NOMO-1 (cell line): ENCODE data around the gene POLR2B.
"Not testable (repeated sequence)": the region's sequence is repeated elsewhere in the genome, so short reads cannot be mapped to it uniquely, and the experiment has no call there.

ENCODE experiments used
- DNase-seq, 2 experiments: peaks; one replicate each; lab custom pipeline; 2025; ENCODE audit not compliant: unreplicated experiment in 2 of 2; lab: John Stamatoyannopoulos, UW

The POLR2B gene

DNA sequence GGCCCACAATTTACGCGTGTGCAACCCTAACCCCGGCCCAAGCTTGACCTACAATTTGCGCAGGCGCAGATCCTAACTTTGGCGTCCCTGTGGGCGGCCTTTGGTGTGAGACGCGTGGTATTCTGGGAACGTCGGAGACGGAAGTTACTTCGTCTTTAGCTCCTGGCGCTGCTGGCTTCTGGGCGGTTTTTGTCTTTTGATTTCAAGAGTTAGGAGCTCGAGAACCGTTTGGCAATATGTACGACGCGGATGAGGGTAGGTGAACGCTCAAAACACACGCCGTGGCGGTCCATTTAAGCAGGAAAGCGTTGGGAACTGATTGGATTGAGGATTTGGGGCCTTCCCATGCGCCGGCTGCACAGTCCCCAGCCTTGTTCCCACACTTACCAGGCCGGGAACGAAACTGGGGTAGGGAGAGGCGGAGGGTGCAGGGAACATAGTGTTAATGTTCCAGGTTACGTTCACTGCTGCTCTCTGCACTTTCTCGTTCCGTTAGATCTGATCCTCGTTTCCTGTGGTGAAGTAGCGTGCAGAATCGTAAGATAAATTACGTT lies at the start of gene POLR2B:
TSS of gene POLR2B (plus strand) at position 147 of the 554 bp plus-strand sequence. CDS start at position 237, 90 bp downstream.
- peak; percentile 96 to 97 for DNase-seq

GRCh38 chr4:56930638-56931037 lies 48.1 kb upstream of the POLR2B start:
- no peak for DNase-seq

- DNase-seq = no peak
These were observed 46.8 kb upstream of the POLR2B start for GRCh38 chr4:56931924-56932323.

DNA sequence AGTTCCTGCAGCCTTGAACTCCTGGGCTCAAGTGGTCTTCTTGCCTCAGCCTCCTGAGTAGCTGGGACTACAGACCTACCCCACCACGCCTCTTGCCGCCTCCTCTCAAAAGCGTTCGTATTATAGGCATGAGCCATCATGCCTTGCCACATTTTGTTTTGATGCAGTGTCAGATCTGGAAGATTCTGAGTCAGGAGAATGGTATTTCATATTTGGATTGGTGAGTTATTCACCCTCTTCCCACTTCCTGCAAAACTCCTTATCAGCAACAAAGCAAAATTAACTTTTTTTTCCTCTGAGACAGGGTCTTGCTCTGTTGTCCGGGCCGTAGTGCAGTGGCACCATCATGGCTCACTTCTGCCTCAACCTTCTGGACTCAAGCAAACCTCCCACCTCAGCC lies 41.4 kb upstream of the POLR2B start:
- no peak for DNase-seq

DNA sequence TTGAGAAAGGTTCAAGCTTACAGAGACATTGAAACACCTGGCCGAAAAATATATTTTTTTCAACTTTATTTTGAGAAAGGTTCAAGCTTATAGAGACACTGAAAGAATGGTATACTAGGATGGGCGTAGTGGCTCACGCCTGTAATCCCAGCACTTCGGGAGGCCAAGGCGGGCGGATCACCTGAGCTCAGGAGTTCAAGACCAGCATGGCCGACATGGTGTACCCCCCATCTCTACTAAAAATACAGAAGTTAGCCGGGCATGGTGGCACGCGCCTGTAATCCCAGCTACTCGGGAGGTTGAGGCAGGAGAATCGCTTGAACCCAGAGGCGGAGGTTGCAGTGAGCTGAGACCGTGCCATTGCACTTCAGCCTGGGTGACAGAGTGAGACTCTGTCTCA lies 38.9 kb upstream of the POLR2B start:
- not testable (repeated sequence) for DNase-seq

GRCh38 chr4:56940403-56940802 lies 38.3 kb upstream of the POLR2B start:
- no peak for DNase-seq

DNA sequence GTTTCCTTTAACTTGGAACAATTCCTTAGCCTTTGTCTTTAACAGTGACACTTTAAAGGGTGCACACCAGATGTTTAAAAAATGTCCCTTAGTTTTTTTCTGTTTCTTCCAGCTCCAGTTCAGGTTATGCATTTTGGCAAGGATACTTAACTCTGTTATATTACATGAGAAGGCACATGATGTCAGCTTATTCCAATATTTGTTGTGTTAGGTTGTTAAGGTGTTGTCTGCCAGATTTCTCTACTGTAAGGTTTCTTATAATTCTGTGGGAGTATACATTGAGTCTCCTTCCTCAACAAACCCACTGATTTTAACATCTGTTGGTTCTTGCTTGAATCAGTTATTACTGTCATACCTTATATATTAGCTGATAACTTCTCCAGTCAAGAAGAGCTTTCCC lies 37.7 kb upstream of the POLR2B start:
- no peak for DNase-seq

DNA sequence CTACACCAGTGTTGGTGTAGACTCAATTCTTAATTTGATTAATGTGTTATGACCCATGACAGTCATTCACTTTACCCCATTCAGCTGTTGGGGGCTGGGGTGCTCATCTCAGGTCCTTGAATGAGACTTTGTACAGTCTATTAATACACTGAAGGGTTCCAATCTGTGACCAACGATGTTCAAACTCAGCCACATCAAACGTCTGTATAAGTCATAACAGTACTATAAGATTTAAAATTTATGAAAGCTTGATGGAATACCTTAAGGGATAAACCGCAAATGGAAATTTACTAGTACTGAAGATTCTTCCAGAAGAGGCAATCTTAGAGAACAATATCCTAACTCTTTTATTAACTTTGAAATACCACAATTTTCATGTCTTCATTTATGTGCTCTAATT lies 37.3 kb upstream of the POLR2B start:
- no peak for DNase-seq

DNA sequence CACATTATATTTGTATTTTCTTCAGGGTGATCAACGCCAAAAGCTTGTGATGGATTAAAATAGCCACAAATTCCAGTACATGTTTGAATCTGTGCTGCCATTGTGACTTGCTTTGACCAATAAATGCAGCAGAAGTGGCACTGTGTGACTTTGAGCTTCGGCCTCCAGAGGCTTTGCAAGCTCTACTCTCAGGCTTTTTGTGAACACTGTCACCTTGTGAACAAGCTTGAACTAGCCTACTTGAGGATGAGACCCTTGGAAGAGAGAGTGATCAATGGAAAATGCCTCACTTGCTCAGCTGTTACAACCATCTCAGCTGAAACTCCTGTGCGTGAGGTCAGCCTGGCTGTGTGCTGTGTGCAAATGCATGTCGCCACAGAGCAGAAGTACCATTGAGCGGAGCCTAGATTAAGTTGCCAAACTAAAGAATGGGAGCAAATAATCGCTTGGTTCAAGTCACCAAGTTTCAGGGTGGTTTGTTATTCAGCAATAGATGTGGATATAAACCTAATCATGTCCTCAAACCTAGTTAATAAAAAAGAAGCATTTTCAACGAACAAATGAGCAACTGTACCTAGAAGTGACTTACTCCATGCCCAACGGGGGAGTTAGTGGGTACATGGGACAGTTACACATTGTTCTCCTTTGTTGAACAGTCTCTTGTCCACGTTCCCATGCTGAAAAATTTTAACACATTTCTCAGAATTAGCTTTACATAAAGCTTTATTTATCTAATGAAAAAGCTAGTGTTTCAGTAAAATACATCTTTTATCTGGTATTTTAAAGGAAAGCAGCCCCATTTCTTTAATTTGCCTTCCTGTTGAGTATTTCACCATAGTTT lies 24.8 kb upstream of the POLR2B start:
- no peak for DNase-seq

DNA sequence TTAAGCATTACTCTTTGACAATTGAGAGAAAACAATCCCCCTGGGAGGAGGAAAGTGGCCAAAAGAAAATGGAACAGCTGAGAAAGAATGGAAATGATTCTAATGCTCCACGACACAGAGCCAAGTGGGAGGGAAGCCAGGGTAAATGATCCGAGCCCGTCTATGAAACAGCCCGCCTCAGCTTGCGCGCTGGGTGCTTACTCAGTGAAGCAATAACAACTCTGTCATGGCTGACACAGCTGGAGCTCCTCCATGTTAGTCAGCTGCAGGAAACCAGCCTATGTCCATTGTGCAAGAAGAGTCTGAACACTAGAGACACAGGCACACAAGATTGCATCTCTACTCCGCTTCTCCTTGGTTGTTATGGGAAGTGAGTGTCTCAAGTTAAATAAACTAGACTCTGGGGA lies 20.6 kb upstream of the POLR2B start:
- peak; percentile 82 to 97 for DNase-seq

DNA sequence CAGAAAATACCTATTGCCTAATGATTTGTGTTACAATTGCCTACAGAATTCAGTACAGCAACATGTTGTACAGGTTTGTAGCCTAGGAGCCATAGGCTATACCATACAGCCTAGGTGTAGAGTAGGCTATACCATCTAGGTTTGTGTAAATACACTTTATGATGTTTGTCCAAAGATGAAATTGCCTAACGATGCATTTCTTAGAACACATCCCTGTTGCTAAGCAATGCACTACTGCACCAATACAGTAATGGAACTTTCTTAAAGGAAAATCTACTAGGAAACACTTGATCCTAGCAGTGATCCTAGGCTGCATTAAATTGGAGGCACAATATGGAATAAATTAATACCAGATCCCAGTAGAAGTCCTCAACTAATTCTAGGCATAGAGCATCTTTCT lies 19.6 kb upstream of the POLR2B start:
- DNase-seq = no peak

DNA sequence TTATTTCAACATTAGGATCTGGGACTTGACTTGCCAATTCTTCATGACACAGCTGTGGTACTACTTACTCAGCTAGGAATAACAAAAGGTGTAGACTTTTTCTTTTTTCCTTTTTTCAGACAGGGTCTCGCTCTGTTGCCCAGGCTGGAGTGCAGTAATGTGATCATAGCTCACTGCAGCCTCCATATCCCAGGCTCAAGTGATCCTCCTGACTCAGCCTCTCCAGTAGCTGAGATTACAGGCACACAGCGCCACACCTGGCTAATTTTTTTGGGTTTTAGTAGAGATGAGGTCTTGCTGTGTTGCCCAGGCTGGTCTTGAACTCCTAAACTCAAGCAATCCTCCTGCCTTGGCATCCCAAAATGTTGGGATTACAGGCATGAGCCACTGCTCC lies 17.6 kb upstream of the POLR2B start:
- no peak for DNase-seq

DNA sequence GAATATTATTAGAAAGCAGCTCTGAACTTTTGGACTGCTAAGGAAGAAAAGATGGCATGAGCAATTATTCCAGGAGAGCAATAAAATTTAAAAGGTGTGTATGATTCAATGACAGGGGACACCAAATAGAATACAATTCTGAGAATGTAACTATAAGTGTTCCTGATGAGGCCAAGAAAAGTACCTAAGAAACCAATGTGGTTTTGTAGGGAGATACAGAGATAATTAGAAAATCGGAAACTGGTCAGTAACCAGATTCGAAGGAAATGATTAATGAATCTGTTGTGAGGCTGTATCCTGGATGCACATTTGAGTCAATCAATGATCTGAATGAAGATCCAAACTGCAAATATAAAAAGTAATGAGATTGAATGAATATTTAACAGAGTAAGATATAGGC lies 7.3 kb upstream of the POLR2B start:
- DNase-seq = no peak

DNA sequence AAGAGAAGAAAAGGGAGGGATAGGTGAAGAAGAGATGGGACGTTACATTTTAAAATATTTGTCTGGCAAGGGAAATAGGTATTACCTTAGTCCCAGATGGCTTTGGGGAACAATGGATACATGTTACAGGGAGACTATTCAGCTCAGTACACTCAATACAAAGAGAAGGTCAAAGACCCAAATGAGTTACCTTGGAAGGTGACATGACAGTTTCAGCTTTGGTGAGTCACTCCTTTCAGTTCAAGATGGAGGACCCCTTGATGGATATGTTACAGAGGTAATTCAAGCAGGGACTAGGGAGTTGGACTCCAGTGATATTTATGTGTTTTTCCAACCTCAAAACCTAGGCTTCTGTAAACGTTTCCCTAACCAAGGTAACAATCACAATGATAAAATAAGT lies 6.3 kb upstream of the POLR2B start:
- DNase-seq = no peak

DNA sequence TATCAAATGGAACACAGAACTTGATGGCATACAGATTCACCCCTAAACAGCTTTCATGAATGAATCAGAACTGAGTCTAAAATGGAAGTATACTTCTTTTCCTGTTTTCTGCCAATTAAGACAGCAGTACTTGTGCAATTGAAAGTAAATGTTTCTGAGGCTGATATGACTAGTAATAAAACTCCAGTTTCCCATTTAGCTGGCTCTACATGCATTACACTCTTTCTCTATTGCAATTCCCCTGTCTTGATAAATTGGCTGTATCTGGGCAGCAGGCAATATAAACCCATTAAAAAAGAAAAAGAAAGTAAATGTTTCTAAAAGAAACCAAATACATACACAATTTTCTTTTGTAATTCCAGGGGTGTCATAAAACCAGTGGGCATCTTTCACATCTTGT lies 5.9 kb upstream of the POLR2B start:
- no peak for DNase-seq

DNA sequence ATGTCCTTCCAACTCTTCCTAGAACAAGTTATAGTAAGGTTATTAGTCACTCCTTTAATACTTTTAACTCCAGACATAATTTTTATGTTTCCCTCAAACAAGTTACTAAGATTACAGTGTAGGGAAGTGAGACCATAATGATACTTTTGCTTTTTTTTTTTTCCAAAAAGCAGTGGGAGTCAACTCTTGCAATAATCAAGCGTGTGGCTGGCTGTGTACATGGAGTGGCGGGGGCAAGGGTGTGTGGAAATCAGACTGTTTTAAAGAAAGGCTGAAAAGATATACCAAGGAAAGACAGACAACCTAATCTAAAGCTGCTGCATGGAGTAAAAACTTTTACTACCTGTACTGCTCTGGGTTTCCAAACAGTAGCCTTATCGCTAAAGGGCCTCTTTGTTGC lies 5.4 kb upstream of the POLR2B start:
- no peak for DNase-seq

DNA sequence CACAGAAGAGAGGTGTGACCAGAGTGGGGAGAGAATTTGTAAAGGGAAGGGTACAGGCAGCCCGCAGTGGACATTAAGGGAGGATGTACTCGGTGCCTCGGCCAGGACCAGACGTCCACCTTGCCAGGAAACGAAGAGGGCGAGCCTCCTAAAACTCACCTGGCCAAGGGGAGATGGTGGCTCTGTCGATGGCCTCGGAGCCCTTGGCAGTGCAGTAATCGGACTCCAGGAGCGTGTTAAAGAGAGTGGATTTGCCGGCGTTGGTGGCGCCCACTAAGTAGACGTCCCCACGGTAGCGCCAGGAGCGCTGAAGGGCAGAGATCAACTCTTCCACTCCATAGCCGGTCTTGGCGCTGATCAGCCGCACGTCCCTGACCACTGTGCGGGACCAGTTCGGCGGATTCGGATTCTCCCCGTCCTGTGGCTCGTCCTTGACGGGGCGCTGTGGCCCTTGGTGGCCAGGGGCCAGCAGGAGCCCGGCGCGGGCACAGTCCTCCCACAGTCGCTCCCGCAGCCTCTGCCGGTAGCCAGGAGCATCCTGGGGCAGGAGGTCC lies 2.3 kb upstream of the POLR2B start:
- no peak for DNase-seq

DNA sequence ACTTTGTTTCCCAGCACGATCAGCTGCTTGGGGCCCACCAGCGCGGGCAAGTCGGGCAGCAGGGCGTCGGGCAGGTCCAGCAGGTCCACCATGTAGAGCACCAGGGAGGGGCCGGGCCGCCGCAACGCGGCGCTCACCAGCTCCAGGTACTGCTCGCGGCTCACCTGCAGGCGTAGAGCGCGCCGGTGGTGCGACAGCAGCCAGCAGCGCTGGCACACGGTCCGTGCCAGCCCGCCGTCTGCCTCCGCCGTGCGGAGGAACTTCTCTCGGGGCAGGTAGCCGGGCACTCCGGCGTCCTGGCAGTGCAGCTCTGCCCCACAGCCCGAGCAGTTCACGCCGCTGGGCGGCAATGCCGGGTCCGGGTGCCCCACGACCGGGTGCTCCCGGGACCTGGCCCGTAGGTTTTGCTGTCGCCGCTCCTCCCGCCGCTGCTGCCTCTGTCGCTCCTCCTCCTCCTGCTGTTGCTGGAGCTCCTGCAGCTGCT lies 1.8 kb upstream of the POLR2B start:
- no peak for DNase-seq

GRCh38 chr4:56977321-56978012 lies 1.2 kb upstream of the POLR2B start, which contains the start of gene NOA1:
Gene NOA1, minus strand, starts transcription at chr4:56977606. Its CDS starts 21 bp downstream, at chr4:56977585.
- DNase-seq = peak; percentile 95 to 97

DNA sequence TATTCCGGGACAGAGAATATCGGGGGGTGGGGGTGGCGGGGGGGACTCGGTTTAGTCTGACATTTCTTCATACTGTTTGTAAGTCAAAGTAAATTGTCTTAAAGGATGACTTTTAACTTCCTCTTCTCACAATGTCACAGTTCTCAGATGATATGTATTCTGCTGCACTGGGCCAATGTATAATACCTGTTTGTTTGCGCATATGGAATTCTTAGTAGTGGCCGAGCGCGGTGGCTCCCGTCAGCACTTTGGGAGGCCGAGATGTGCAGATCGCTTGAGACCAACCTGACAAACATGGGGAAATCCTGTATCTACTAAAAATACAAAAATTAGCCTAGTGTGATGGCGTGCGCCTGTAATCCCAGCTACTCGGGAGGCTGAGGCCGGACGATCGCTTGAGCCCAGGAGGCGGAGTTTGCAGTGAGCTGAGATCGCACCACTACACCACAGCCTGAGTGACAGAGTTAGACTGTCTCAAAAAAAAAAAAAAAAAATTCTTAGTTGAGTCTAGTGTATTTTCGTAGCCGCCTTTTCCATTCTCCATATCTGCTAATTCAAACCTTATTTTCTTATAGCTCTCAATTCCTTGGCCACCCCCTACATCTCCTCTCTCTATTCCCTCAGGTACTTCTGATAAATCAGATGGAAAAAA lies 851 bp downstream of the POLR2B start:
- DNase-seq = peak in 1 of 2 experiments; percentile 30

GRCh38 chr4:56981795-56982201 lies 3.1 kb downstream of the POLR2B start:
- no peak for DNase-seq
